H1 (cell line): ENCODE data around the gene LDHB.

Experiments used
- CTCF ChIP-seq, 3 experiments: IDR thresholded peaks; 1 replicate in 2 of 3; 2 replicates in 1 of 3; pipeline versions ENCODE4 v1.5.1 to v1.6.1; 2011; ENCODE audit warnings: low read length in 3 of 3, mild to moderate bottlenecking in 3 of 3, inconsistent platforms in 2 of 3, low read depth in 1 of 3, moderate library complexity in 1 of 3; ENCODE audit not compliant: insufficient read depth in 1 of 3; ENCODE audit errors: control extremely low read depth in 1 of 3
- EP300 ChIP-seq, 2 experiments: IDR thresholded peaks; 1 replicate in 1 of 2; 2 replicates in 1 of 2; pipeline ENCODE4 v1.6.1; 2011 to 2012; ENCODE audit warnings: low read depth in 2 of 2, low read length in 2 of 2, mild to moderate bottlenecking in 2 of 2, borderline replicate concordance in 1 of 2, inconsistent platforms in 1 of 2, moderate library complexity in 1 of 2
- HDAC2 ChIP-seq, 2 experiments: fragments of 300-600 bp in 1 of 2; sonication (generic) in 1 of 2; IDR thresholded peaks; 2 replicates each; pipeline ENCODE4 v1.6.1; 2011 to 2012; ENCODE audit warnings: low read depth in 2 of 2, low read length in 2 of 2, mild to moderate bottlenecking in 2 of 2, moderate library complexity in 2 of 2, borderline replicate concordance in 1 of 2, inconsistent platforms in 1 of 2
- KDM1A ChIP-seq: fragments of 200-600, 300-600 bp; sonication (generic); IDR thresholded peaks from 2 replicates; pipeline ENCODE4 v1.7.1; 2016; ENCODE audit warnings: mild to moderate bottlenecking, low read length, borderline replicate concordance
- NRF1 ChIP-seq: IDR thresholded peaks from 2 replicates; pipeline ENCODE4 v1.6.1; 2011; ENCODE audit warnings: mild to moderate bottlenecking, low read depth, low read length, improper control_type of control experiment
- POLR2A ChIP-seq, 2 experiments: IDR thresholded peaks; 1 replicate in 1 of 2; 2 replicates in 1 of 2; pipeline ENCODE4 v1.6.1; 2011; ENCODE audit warnings: low read depth in 2 of 2, low read length in 2 of 2, mild to moderate bottlenecking in 2 of 2; ENCODE audit errors: control extremely low read depth in 1 of 2
- RXRA ChIP-seq: IDR thresholded peaks from 2 replicates; pipeline ENCODE4 v1.6.1; 2011; ENCODE audit warnings: low read depth, mild to moderate bottlenecking, low read length, moderate library complexity; ENCODE audit not compliant: insufficient read depth
- YY1 ChIP-seq: IDR thresholded peaks from 2 replicates; pipeline ENCODE4 v1.6.1; 2011; ENCODE audit warnings: low read depth, mild to moderate bottlenecking, low read length

- TF ChIP-seq POLR2A (IDR thresholded peaks at IDR 0.05; ENCODE audit: control extremely low read depth in 1 of 2, low read depth in 2 of 2, low read length in 2 of 2) (no peak), KDM1A (no peak), EP300 (IDR thresholded peaks at IDR 0.05; ENCODE audit: borderline replicate concordance in 1 of 2, low read depth in 2 of 2, low read length in 2 of 2) (no peak), RXRA (no peak), YY1 (no peak), CTCF (IDR thresholded peaks at IDR 0.05; ENCODE audit: control extremely low read depth in 1 of 3, insufficient read depth in 1 of 3, low read depth in 1 of 3, low read length in 3 of 3) (no peak), NRF1 (no peak), HDAC2 (IDR thresholded peaks at IDR 0.05; ENCODE audit: borderline replicate concordance in 1 of 2, low read depth in 2 of 2, low read length in 2 of 2) (no peak)
Measured at GRCh38 chr12:21677622-21678277, 20.1 kb upstream of the LDHB start.
